HEK293 (cell line): Measurements from ENCODE around the gene ESPNL.
A peak's percentile ranks its signal among the peaks of the same experiment; 100 is the strongest.

Source experiments
- CTCF ChIP-seq: fragments of 450-650 bp; formaldehyde crosslinking; IDR thresholded peaks from 2 replicates; pipeline ENCODE4 v1.5.1; 2016; ENCODE audit warnings: missing biosample characterization, missing genetic modification characterization
- ELK4 ChIP-seq: IDR thresholded peaks from 2 replicates; pipeline ENCODE4 v1.6.1; 2011; ENCODE audit warnings: mild to moderate bottlenecking, low read depth, low read length, borderline replicate concordance
- HOXC10 ChIP-seq: sonication (generic); formaldehyde crosslinking; IDR thresholded peaks from 2 replicates; pipeline ENCODE4 v1.8.1; 2023; ENCODE audit warnings: mild to moderate bottlenecking, missing genetic modification reagents
- OSR2 ChIP-seq: fragments of 450-650 bp; formaldehyde crosslinking; IDR thresholded peaks from 2 replicates; pipeline ENCODE4 v1.5.1; 2016; ENCODE audit warnings: missing biosample characterization, missing genetic modification characterization
- SP3 ChIP-seq: fragments of 450-650 bp; formaldehyde crosslinking; IDR thresholded peaks from 2 replicates; pipeline ENCODE4 v1.5.1; 2016; ENCODE audit warnings: missing biosample characterization, missing genetic modification characterization
- YY1 ChIP-seq: fragments of 450-650 bp; formaldehyde crosslinking; IDR thresholded peaks from 2 replicates; pipeline ENCODE4 v1.5.1; 2018; ENCODE audit warnings: missing biosample characterization, missing genetic modification characterization
- ZBTB6 ChIP-seq: fragments of 450-650 bp; formaldehyde crosslinking; IDR thresholded peaks from 2 replicates; pipeline ENCODE4 v1.5.1; 2017; ENCODE audit warnings: missing biosample characterization, missing genetic modification characterization
- ZBTB7A ChIP-seq: fragments of 450-650 bp; formaldehyde crosslinking; IDR thresholded peaks from 2 replicates; pipeline ENCODE4 v1.5.1; 2016; ENCODE audit warnings: low read depth, missing biosample characterization, missing genetic modification characterization
- ZNF114 ChIP-seq: fragments of 450-650 bp; formaldehyde crosslinking; IDR thresholded peaks from 2 replicates; pipeline ENCODE4 v1.5.0; 2017; ENCODE audit warnings: missing biosample characterization, missing genetic modification characterization
- ZNF133 ChIP-seq: fragments of 450-650 bp; formaldehyde crosslinking; IDR thresholded peaks from 2 replicates; pipeline ENCODE4 v1.5.1; 2016; ENCODE audit warnings: missing biosample characterization, missing genetic modification characterization
- ZNF211 ChIP-seq: fragments of 450-650 bp; formaldehyde crosslinking; IDR thresholded peaks from 2 replicates; pipeline ENCODE4 v1.5.1; 2016; ENCODE audit warnings: low read depth, missing biosample characterization, missing genetic modification characterization
- ZNF239 ChIP-seq: fragments of 450-650 bp; formaldehyde crosslinking; IDR thresholded peaks from 2 replicates; pipeline ENCODE4 v1.5.1; 2016; ENCODE audit warnings: missing biosample characterization, missing genetic modification characterization
- ZNF335 ChIP-seq: fragments of 450-650 bp; formaldehyde crosslinking; conservative IDR thresholded peaks from 2 replicates; pipeline ENCODE4 v1.5.1; 2016; ENCODE audit warnings: missing biosample characterization, missing genetic modification characterization
- ZNF362 ChIP-seq: fragments of 450-650 bp; formaldehyde crosslinking; IDR thresholded peaks from 2 replicates; pipeline ENCODE4 v1.5.1; 2016; ENCODE audit warnings: missing biosample characterization, missing genetic modification characterization
- ZNF423 ChIP-seq: fragments of 450-650 bp; formaldehyde crosslinking; IDR thresholded peaks from 2 replicates; pipeline ENCODE4 v1.5.1; 2016; ENCODE audit warnings: missing biosample characterization, missing genetic modification characterization
- ZNF48 ChIP-seq: fragments of 450-650 bp; formaldehyde crosslinking; IDR thresholded peaks from 2 replicates; pipeline ENCODE4 v1.5.1; 2016; ENCODE audit warnings: missing biosample characterization, missing genetic modification characterization
- ZNF488 ChIP-seq: fragments of 450-650 bp; formaldehyde crosslinking; IDR thresholded peaks from 2 replicates; pipeline ENCODE4 v1.5.1; 2016; ENCODE audit warnings: missing biosample characterization, missing genetic modification characterization
- ZNF501 ChIP-seq: fragments of 450-650 bp; formaldehyde crosslinking; IDR thresholded peaks from 2 replicates; pipeline ENCODE4 v1.5.1; 2016; ENCODE audit warnings: missing biosample characterization, missing genetic modification characterization
- ZNF513 ChIP-seq: fragments of 450-650 bp; IDR thresholded peaks from 2 replicates; pipeline ENCODE4 v1.5.1; 2018; ENCODE audit warnings: missing biosample characterization, missing genetic modification characterization
- ZNF514 ChIP-seq: fragments of 450-650 bp; formaldehyde crosslinking; IDR thresholded peaks from 2 replicates; pipeline ENCODE4 v1.5.1; 2016; ENCODE audit warnings: missing biosample characterization, missing genetic modification characterization
- ZNF585B ChIP-seq: fragments of 450-650 bp; formaldehyde crosslinking; IDR thresholded peaks from 2 replicates; pipeline ENCODE4 v1.5.1; 2016; ENCODE audit warnings: missing biosample characterization, missing genetic modification characterization
- ZNF623 ChIP-seq: fragments of 450-650 bp; formaldehyde crosslinking; IDR thresholded peaks from 2 replicates; pipeline ENCODE4 v1.5.1; 2016; ENCODE audit warnings: missing biosample characterization, missing genetic modification characterization
- ZNF639 ChIP-seq: fragments of 450-650 bp; formaldehyde crosslinking; IDR thresholded peaks from 2 replicates; pipeline ENCODE4 v1.5.1; 2016; ENCODE audit warnings: missing biosample characterization, missing genetic modification characterization
- ZNF645 ChIP-seq: fragments of 450-650 bp; formaldehyde crosslinking; IDR thresholded peaks from 2 replicates; pipeline ENCODE4; 2016; ENCODE audit warnings: missing biosample characterization, missing genetic modification characterization
- ZNF677 ChIP-seq: fragments of 450-650 bp; IDR thresholded peaks from 2 replicates; pipeline ENCODE4 v1.5.0; 2018; ENCODE audit warnings: missing biosample characterization, mild to moderate bottlenecking, missing genetic modification characterization, moderate library complexity
- TF ChIP-seq, protein P1 (sequence below): fragments of 450-650 bp; formaldehyde crosslinking; IDR thresholded peaks from 2 replicates; pipeline ENCODE4 v1.5.1; 2016; ENCODE audit warnings: missing biosample characterization, missing genetic modification characterization
- TF ChIP-seq, protein P2 (sequence below): fragments of 450-650 bp; formaldehyde crosslinking; optimal IDR thresholded peaks from 2 replicates; pipeline ENCODE3; 2016; ENCODE audit warnings: missing biosample characterization, mild to moderate bottlenecking, missing genetic modification characterization

The ESPNL gene

GRCh38 chr2:238169048-238169707 is 69.0 kb downstream of the ESPNL start (continued):
- TF ChIP-seq ZNF513 (tag by site-specific recombination) (no peak), ZNF514 (tag by site-specific recombination) (no peak), ZNF645 (tag by site-specific recombination) (no peak), ZNF211 (tag by site-specific recombination) (no peak), YY1 (tag by site-specific recombination) (no peak), ZNF677 (tag by site-specific recombination) (no peak), ZNF639 (tag by site-specific recombination) (no peak), CTCF (tag by site-specific recombination) (no peak), ZNF362 (no peak), ZNF423 (peak; percentile 31; the same call in 1 of the 2 replicates), ZNF501 (tag by site-specific recombination) (no peak), HOXC10 (CRISPR knock-in tag) (no peak), ZNF114 (tag by site-specific recombination) (no peak), ZNF335 (tag by site-specific recombination) (no peak; the same call in 1 of the 2 replicates), SP3 (tag by site-specific recombination) (no peak; the same call in 1 of the 2 replicates), ZNF585B (no peak), ZBTB6 (tag by site-specific recombination) (no peak), ZNF488 (no peak), ZNF239 (no peak), ELK4 (no peak), ZNF623 (tag by site-specific recombination) (no peak), OSR2 (tag by site-specific recombination) (no peak; the same call in 1 of the 2 replicates), ZBTB7A (tag by site-specific recombination) (no peak), ZNF48 (tag by site-specific recombination) (no peak), ZNF133 (tag by site-specific recombination) (no peak)
- TF ChIP-seq, protein P1, sequence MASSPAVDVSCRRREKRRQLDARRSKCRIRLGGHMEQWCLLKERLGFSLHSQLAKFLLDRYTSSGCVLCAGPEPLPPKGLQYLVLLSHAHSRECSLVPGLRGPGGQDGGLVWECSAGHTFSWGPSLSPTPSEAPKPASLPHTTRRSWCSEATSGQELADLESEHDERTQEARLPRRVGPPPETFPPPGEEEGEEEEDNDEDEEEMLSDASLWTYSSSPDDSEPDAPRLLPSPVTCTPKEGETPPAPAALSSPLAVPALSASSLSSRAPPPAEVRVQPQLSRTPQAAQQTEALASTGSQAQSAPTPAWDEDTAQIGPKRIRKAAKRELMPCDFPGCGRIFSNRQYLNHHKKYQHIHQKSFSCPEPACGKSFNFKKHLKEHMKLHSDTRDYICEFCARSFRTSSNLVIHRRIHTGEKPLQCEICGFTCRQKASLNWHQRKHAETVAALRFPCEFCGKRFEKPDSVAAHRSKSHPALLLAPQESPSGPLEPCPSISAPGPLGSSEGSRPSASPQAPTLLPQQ (tag by site-specific recombination): no peak
- TF ChIP-seq, protein P2, sequence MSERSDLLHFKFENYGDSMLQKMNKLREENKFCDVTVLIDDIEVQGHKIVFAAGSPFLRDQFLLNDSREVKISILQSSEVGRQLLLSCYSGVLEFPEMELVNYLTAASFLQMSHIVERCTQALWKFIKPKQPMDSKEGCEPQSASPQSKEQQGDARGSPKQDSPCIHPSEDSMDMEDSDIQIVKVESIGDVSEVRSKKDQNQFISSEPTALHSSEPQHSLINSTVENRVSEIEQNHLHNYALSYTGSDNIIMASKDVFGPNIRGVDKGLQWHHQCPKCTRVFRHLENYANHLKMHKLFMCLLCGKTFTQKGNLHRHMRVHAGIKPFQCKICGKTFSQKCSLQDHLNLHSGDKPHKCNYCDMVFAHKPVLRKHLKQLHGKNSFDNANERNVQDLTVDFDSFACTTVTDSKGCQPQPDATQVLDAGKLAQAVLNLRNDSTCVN (tag by site-specific recombination): no peak
